ENCODE data around the gene PICK1. TPM values are rescaled to one million over a fixed set of nuclear protein-coding genes. Genes with fewer than 3 reads are reported as not detected.

Gene PICK1
- total RNA-seq, 2 experiments from 2014 or later = 21.2 to 25.6 TPM

- Mint-ChIP-seq H3K4me3 (no peak overlapping the region), H3K36me3 (ENCODE audit: low read depth) (no peaks in the 10 kb centered on the region), H3K27ac (no peak overlapping the region), H3K9me3 (no peaks in the 10 kb centered on the region), H3K27me3 (no peaks in the 10 kb centered on the region), H3K4me1 (ENCODE audit: low read depth) (no peaks in the 10 kb centered on the region)
- Histone ChIP-seq H3K27me3 (ENCODE audit: control insufficient read depth in 1 of 2, insufficient read depth in 2 of 2, low read length in 2 of 2) (no peaks in the 10 kb centered on the region), H3K36me3 (ENCODE audit: insufficient read depth, low read length) (no peaks in the 10 kb centered on the region), H3K4me1 (ENCODE audit: insufficient read depth, low read length) (no peaks in the 10 kb centered on the region), H3K27ac (ENCODE audit: low read depth in 1 of 2, low read length in 2 of 2) (no peak overlapping the region), H3K4me3 (ENCODE audit: low read length) (no peak overlapping the region), H3K9me3 (ENCODE audit: control insufficient read depth in 1 of 2, insufficient read depth in 1 of 2, low read length in 2 of 2) (no peaks in the 10 kb centered on the region)
- ChIA-PET CTCF (no interaction called here), POLR2A (no interaction called here)
- no peak for TF ChIP-seq CTCF (IDR thresholded peaks at IDR 0.05)
- intact Hi-C loops (cut with DNase I, micrococcal nuclease) = no loop called here
- ATAC-seq (ENCODE audit: poor library complexity) = no peak
- DNase-seq = no peak
These were observed 39.0 kb upstream of the PICK1 start for GRCh38 chr22:38017939-38018885.

GRCh38 chr22:38018938-38019827 lies 38.0 kb upstream of the PICK1 start:
- Histone ChIP-seq H3K4me1 (ENCODE audit: insufficient read depth, low read length) (no peaks in the 10 kb centered on the region), H3K27ac (ENCODE audit: low read depth in 1 of 2, low read length in 2 of 2) (no peak overlapping the region), H3K36me3 (ENCODE audit: insufficient read depth, low read length) (no peaks in the 10 kb centered on the region), H3K27me3 (ENCODE audit: control insufficient read depth in 1 of 2, insufficient read depth in 2 of 2, low read length in 2 of 2) (no peaks in the 10 kb centered on the region), H3K9me3 (ENCODE audit: control insufficient read depth in 1 of 2, insufficient read depth in 1 of 2, low read length in 2 of 2) (no peaks in the 10 kb centered on the region), H3K4me3 (ENCODE audit: low read length) (no peak overlapping the region)
- ChIA-PET POLR2A (no interaction called here), CTCF (no interaction called here)
- no peaks in the 10 kb centered on the region for H3K4me1 Mint-ChIP-seq (ENCODE audit: low read depth)
- H3K4me3 Mint-ChIP-seq = no peak overlapping the region
- H3K9me3 Mint-ChIP-seq = no peaks in the 10 kb centered on the region
- no peaks in the 10 kb centered on the region for H3K36me3 Mint-ChIP-seq (ENCODE audit: low read depth)
- H3K27me3 Mint-ChIP-seq = no peaks in the 10 kb centered on the region
- intact Hi-C loops (cut with DNase I, micrococcal nuclease) = no loop called here
- no peak overlapping the region for H3K27ac Mint-ChIP-seq
- ATAC-seq (ENCODE audit: poor library complexity) = no peak
- no peak for DNase-seq
- no peak for TF ChIP-seq CTCF (IDR thresholded peaks at IDR 0.05)

- H3K4me3 ChIP-seq (ENCODE audit: low read length) = no peak overlapping the region
- H3K9me3 Mint-ChIP-seq = no peaks in the 10 kb centered on the region
- intact Hi-C loops (cut with DNase I, micrococcal nuclease) = no loop called here
- no peaks in the 10 kb centered on the region for H3K27me3 ChIP-seq (ENCODE audit: control insufficient read depth in 1 of 2, insufficient read depth in 2 of 2, low read length in 2 of 2)
- H3K4me1 ChIP-seq (ENCODE audit: insufficient read depth, low read length) = no peaks in the 10 kb centered on the region
- no peaks in the 10 kb centered on the region for H3K27me3 Mint-ChIP-seq
- no peaks in the 10 kb centered on the region for H3K4me1 Mint-ChIP-seq (ENCODE audit: low read depth)
- DNase-seq = no peak
- no peaks in the 10 kb centered on the region for H3K36me3 Mint-ChIP-seq (ENCODE audit: low read depth)
- no peak for ATAC-seq (ENCODE audit: poor library complexity)
- no peaks in the 10 kb centered on the region for H3K9me3 ChIP-seq (ENCODE audit: control insufficient read depth in 1 of 2, insufficient read depth in 1 of 2, low read length in 2 of 2)
- no peaks in the 10 kb centered on the region for H3K36me3 ChIP-seq (ENCODE audit: insufficient read depth, low read length)
- ChIA-PET CTCF (no interaction called here), POLR2A (no interaction called here)
- H3K4me3 Mint-ChIP-seq = no peak overlapping the region
- no peak overlapping the region for H3K27ac ChIP-seq (ENCODE audit: low read depth in 1 of 2, low read length in 2 of 2)
- H3K27ac Mint-ChIP-seq = no peak overlapping the region
- no peak for TF ChIP-seq CTCF (IDR thresholded peaks at IDR 0.05)
These were observed 36.0 kb upstream of the PICK1 start for GRCh38 chr22:38021206-38021605.
